Effector CD8-positive, alpha-beta T cell (primary cell): ENCODE measurements around the gene EGFL6.
"Not testable (repeated sequence)": the region's sequence is repeated elsewhere in the genome, so short reads cannot be mapped to it uniquely, and the experiment has no call there.

Experiments used
- DNase-seq: peaks from one replicate; lab custom pipeline; 2025; lab: John Stamatoyannopoulos, UW

EGFL6 gene

GRCh38 chrX:13652850-13653693, 83.7 kb downstream of the EGFL6 start, which contains the start of gene TCEANC:
TCEANC (plus strand) TSS chrX:13653141; CDS start chrX:13662509, 9,368 bp downstream.
- peak; percentile 88 for DNase-seq

- no peak for DNase-seq
Measured at GRCh38 chrX:13654116-13654515, 84.7 kb downstream of the EGFL6 start.

- DNase-seq: no peak
Measured at GRCh38 chrX:13655674-13656073, 86.3 kb downstream of the EGFL6 start.

- no peak for DNase-seq
Measured at GRCh38 chrX:13658602-13659001, 89.2 kb downstream of the EGFL6 start.

- DNase-seq: no peak
Measured at GRCh38 chrX:13659063-13659462, 89.7 kb downstream of the EGFL6 start.

GRCh38 chrX:13661735-13662288, 92.4 kb downstream of the EGFL6 start:
- no peak for DNase-seq

- no peak for DNase-seq
Measured at GRCh38 chrX:13662355-13662791, 93.0 kb downstream of the EGFL6 start.

- DNase-seq: no peak
Measured at GRCh38 chrX:13664020-13664419, 94.6 kb downstream of the EGFL6 start.

GRCh38 chrX:13666836-13667235, 97.4 kb downstream of the EGFL6 start:
- no peak for DNase-seq

- DNase-seq: no peak
Measured at GRCh38 chrX:13667919-13668318, 98.5 kb downstream of the EGFL6 start.

- DNase-seq: no peak
Measured at GRCh38 chrX:13669246-13669737, 99.9 kb downstream of the EGFL6 start.

GRCh38 chrX:13669755-13670154, 100.4 kb downstream of the EGFL6 start:
- not testable (repeated sequence) for DNase-seq

GRCh38 chrX:13670197-13670596, 100.8 kb downstream of the EGFL6 start:
- no peak for DNase-seq

GRCh38 chrX:13673016-13673415, 103.6 kb downstream of the EGFL6 start:
- no peak for DNase-seq

GRCh38 chrX:13676885-13677284, 107.5 kb downstream of the EGFL6 start:
- no peak for DNase-seq

- not testable (repeated sequence) for DNase-seq
Measured at GRCh38 chrX:13679700-13680099, 110.3 kb downstream of the EGFL6 start.

- DNase-seq: no peak
Measured at GRCh38 chrX:13681595-13681994, 112.2 kb downstream of the EGFL6 start.
